HS-27A (cell line): ENCODE results near the gene BDH1.
"Not testable (repeated sequence)": the region's sequence is repeated elsewhere in the genome, so short reads cannot be mapped to it uniquely, and the experiment has no call there.

Source experiments
- DNase-seq: peaks from one replicate; pipeline ENCODE4 v3.0.0-alpha.2; 2012; ENCODE audit warnings: low read depth, missing footprints

The BDH1 gene

DNA sequence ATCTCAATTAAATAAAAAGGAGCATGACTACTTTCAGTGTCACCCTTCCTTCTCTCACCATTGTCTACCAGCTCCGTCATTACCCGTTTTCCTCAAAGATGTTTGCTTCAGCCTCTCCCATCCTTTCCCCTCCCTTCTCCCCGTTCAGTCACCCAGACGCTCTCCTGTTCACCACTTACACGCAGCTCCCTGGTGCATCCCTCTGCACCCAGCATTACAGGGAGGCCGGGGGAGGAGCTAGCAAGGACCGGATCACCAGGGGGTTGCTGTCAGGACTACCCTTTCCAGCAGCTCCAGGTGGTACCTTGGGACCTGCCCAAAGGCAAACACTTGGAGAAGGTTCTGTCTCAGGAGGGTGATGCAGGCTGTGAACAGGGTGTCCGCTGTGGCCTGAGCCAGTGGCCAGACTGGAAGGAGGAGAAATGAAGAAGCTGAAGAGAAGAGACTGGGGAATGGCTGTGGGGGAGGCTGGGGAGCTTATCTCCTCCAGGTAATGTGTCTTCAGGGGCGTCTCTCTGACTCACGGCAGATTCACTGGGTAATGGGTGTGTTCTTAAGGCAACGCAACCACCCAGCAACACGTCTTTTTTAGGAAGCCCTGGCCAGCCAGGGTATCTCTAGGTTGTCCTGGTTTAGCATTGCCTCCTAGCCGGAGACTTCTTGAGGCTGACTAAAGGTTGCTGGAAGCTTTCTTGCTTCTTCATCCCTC, 21.8 kb upstream of the BDH1 start:
- DNase-seq = no peak

DNA sequence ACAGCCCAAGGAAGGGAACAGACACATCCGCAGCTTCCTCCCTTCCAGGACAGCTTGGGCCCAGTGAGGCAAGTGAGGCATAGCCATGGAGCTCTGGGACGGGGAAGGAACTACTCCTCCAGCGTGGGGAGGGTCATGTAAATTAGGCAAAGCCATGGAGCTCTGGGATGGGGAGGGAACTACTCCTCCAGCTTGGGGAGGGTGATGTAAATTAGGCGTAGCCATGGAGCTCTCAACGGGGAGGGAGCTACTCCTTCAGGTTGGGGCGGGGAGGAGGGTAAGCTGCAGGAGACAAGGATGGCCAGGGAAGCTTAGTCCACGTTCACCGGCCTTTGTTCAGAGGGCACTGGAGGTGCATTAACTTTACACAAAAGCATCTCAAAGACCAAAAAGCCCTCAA, 21.1 kb upstream of the BDH1 start:
- DNase-seq = no peak

DNA sequence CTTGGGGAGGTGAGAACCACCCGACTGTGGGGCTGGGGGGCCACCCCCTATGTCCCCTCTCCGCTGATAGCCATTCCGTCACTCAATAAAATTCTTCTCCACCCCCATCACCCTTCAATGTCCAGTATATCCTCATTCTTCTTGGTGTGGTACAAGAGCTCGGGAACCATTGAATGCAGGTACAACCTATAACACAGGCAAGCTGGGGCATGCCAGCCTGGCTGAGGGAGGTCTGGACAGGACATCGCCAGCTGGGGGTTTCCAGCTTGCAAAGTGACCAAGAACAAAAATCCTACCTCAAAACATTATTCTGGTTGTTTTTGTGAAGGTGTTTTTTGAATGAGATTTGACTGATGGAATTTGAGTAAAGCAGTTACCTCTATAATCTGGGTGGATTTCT, 19.6 kb upstream of the BDH1 start:
- DNase-seq = no peak

DNA sequence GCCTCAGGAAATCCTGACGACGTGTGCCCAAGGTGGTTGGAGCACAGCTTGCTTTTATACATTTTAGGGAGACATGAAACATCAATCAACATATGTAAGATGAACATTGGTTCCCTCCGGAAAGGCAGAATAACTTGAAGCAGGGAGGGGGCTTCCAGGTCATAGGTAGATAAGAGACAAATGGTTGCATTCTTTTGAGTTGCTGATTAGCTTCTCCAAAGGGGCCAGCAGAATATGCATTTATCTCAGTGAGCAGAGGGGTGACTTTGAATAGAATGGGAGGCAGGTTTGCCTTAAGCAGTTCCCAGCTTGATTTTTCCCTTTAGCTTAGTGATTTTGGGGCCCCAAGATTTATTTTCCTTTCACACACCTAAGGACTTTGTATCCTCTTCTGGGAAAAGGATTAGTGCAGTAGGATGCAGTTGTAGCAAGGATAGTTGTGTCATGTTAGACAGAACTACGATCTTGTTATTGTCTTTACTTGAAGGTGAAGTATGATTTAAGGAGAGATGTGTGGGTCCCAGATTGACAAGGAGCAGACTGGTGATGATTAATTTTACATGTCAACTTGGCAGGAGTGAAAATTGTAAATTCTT, 18.7 kb upstream of the BDH1 start:
- DNase-seq = not testable (repeated sequence)

DNA sequence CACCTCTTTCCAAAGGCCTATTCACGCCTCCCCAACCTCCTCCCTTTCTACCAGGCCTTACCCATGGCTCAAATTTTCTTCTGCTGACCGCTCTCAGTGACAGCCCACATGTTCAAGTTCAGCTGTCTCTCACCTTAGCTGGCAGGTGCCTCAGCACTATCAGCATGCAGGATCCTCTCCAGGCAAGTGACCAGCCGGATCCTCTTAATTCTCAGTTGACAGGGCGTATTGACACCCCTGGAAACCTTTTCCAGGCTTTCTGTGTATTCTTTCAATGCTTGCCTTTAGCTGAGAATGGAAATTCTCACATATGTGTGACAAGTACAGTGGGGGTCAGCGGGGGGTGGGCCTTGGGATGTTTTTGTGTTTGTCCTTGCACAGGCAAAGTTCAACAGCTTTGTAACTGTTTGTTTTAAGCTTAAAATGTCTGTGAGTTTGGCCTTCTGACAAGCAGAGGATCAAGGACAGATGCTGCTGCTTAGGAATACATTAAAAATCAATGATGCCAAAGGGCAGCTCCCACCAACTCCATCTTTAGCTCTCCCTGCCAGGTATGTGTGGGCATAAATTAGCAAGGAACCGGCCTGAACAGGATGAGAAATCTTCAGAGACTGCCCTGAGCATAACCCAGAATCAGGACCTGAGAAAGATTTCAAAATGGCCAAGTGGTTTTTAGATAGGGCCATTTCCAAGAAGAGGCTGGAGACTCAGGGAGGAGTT, 17.4 kb upstream of the BDH1 start:
- no peak for DNase-seq

DNA sequence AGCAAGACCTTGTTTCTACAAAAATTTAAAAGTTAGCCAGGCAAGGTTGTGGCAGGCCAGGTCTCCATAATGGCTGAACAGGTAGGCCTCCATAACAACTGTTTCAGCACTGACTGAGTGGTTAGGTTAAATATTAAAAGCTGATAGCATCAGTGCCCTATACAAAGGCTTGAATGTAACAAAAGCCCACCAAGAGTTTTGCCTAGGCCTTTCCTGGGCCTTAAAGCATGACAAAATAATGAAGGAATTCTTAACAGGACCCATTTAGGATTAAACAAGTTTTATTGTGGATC, 16.1 kb upstream of the BDH1 start:
- DNase-seq = not testable (repeated sequence)

DNA sequence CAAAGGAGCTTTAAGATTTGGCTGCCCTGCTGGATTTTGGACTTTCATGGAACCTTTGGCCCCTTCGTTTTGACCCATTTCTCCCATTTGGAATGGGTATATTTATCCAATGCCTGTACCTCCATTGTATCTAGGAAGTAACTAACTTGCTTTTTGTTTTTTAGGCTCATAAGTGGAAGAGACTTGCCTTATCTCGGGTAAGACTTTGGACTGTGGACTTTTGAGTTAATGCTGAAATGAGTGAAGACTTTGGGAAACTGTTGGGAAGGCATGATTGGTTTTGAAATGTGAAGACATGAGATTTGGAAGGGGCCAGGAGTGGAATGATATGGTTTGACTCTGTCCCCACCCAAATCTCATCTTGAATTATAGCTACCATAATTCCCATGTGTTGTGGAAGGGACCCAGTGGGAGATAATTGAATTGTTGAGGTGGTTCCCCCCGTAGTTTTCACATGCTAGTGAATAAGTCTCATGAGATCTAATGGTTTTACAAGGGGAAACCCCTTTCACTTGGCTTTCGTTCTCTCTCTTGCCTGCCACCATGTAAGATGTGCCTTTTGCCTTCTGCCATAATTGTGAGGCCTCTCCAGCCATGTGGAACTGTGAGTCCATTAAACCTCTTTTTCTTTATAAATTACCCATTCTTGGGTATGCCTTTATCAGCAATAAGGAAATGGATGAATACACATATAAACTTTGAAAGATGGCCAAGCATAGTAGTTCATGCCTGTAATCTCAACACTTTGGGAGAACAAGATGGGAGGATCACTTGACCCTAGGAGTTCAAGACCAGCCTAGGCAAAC, 15.5 kb upstream of the BDH1 start:
- not testable (repeated sequence) for DNase-seq

DNA sequence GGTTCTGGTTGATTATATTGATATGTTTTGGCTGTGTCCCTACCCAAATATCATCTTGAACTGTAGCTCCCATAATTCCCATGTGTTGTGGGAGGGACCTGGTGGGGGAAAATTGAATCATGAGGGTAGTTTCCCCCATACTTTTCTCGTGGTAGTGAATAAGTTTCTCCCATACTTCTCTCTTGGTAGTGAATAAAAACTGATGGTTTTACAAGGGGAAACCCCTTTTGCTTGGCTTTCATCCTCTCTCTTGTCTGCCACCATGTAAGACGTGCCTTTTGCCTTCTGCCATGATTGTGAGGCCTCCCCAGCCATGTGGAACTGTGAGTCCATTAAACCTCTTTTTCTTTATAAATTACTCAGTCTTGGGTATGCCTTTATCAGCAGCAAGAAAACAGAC, 13.7 kb upstream of the BDH1 start:
- not testable (repeated sequence) for DNase-seq

DNA sequence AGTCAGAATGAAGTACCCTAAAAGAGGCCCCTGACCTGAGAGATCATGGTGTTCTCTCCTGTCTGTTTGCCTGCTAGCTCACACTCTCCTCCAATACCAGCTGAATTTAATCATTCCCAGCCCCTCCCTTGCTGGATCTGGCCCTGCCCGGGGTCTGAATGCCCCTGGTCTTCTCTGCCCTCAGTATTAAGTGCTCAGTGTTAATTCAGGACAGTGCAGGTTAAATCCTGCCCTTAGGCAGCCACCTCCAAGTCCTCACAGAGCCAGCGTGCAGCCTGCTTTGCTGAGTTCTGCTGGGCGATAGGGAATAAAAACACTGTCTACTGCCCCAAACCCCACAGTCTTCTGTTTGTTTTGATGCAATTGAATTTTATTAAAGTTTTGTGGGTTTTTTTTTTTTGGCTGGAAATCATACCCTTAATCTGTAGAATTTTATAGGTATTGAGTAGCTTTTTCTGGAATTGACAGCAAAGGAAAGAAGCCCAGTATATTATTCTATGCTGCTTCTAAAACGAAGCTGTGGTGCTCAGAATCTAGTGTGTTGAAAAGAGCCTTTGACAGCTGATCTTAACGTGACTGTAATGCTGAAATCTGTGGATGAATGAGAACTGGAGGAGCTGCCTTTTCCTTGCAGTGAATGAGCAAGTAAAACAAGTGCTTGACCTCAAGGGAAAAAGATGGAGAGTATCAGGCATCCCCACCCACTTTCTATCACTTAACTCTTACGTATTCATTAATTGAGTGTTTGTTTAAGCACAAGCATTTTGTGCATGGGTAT, 12.3 kb upstream of the BDH1 start:
- no peak for DNase-seq

DNA sequence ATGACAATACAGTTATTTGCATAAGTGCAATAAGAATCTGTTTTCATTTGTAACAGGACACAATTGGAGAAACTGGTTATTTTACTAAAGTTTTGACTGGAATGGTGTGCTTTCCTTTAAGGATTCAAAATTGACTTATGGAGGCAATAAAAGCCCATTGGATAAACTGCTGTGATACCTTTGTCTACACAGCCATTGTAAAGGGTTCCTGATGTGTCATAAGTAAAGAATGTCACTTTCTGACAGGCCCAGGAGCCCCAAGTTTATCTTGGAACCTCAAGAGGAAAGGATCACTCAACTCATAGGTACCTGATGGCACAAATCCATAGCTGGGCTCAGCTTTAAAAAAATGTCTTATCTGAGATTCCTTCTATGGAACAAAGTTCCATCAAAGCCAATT, 10.4 kb upstream of the BDH1 start:
- not testable (repeated sequence) for DNase-seq

DNA sequence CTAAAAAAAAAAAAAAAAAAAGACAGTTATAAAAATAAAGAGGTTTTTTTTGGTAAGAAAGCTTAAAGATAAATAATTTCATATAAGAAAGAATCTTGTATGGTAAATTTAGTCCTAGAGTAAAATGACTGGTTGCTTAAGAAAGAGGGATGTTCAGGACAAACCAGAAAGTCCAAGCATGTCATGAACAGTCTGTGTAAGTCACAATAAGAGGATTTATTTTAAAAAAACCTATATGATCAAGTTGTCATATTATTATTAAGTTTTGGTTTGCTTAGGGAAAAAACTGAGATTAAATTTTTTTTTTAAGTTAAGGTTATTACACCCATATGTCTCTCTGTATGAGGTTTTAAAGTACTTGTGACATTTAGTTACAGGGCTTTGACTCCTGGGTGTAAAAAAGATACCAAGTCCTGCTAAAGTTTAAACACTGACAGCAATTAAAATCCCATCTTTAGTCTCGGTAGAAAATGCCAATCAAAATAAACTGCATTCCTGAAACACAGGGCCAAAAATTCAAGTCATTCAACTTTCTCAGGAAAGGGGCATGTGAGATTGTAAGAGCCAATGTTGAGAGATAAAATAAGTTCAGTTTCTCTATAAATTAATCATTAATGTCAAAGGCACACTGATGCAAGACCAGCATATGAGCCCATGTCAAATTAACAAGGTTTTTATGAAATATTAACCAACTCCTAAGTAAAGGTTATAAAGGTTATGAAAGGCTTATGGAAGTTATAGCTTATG, 8.5 kb upstream of the BDH1 start:
- DNase-seq = no peak

DNA sequence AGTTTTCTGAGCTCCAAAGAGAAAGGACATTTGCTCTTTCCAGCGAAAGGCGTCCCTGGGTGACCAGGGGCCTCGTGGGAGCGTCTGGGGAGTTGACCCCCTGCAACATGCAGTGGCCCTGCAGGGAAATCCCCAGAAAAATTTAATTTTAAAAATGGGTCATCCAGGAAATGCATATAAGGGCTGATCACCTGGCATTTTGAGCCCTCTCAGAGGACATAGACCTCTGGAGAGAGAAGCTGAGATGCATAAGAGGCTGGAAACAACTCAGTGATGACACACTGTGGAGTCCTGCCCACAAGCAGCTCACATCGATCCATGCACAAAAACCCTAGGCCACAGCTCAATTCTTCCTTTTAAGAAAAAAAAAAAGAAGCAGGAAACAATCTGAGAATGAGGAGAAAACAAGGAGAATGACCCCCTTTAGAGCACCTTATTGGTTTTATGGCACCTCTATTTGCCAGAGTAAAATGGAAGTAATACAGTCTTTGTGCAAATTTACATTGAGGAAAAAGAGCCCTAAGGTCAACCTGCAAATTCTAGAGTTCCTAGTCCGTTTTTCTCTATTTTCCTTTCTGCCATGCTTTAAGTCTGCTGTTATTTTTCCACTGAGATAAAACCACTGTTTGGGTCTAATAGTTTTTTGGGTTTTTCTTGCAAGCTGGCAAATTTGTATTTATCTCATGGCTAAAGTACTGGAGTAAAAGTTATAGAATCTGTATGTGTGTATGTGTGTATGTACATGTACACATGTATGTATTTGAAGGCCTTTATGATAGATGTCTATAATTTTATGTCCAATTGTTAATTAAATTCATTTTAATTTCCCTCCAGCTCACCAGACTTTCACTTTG, 6.9 kb upstream of the BDH1 start:
- DNase-seq = no peak

DNA sequence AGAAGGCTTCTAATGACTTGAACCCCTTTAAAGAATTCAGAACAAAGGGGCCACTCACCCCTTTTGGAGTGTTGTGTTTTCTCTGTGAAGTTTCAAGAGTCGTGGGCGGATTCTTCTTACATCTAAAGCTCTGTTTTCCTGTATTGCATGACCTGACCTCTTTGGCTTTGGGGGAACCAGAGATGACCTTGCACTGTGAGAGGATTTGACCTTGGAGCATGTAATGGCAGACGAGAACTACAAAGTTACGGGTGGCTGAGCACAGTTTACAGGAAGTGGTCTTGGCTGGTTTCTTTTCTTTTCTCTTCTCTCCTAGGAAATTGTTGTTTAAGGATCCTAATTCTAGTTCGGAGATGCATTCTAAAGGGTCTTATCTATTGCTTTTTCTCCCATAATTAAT, 6.2 kb upstream of the BDH1 start:
- no peak for DNase-seq

DNA sequence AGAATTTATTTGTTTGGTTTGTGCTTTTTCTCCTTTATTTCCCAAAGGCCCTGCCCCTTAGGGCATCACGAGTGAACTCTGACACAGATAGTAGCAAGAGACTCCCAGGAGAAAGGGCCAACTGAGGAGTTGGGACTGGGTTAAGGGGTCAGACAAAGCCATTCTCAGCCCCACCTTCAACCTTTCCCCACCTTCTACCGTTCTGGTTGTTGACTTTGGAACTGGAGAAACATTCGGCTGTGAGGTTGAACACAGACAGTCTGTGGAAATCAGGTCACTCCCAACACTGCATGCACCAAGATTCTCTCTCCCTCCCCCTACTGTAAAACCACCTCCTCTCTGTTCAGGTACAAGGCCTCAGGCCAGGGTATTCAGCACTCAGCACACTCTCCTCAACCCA, 3.9 kb upstream of the BDH1 start:
- DNase-seq = no peak

DNA sequence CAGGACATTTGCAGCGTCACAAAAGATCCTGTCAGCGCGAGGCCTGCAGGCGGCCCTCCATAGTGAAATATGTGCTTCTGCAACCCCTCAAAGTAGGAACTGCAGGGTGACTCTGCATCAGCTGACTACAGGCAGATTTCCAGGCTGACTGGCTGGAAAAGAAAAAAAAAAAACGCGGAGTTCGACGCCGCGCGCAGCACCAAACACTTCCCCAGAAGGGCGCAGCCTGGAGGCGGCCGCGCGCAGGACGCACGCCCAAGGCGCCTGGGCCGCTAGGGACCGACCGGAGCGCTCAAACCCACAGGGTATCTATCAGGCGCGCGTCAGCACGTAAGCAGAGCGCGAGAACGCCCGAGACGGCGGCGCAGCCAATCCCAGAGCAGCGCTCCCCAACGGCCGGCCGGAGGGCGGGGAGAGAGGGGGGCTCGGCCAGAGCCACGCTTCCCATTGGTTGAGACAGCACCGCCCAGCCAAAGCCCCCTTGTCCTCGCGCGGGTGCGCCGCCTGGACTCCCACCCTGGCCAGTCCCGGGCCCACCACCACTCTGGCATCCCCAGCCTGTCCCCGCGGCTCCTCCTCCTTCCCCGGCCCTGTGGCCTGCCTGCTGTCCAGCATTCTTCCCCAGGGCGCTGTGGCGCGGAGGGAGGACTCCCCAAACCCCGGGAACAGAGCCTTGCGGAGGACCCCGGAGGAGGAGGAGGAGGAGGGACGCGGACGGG, 1.0 kb downstream of the BDH1 start:
- DNase-seq = peak; percentile 82

DNA sequence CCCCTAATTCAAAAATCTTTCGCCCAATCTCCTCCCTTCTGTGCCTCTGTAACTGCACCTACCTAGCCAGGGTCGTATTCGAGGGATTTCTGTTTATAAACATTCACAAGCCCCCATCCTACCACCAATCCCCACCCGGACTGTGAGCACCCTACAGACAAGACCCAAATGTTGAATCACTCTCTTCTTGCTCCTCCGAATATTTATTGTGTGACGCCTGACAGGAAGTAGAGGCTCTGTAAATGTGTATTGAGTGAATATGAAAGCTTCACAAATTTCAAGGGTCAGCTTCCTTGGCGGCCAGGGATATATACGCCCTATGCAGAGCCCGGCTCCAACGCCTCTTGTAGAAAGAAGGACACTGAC, 1.6 kb downstream of the BDH1 start:
- DNase-seq = no peak

DNA sequence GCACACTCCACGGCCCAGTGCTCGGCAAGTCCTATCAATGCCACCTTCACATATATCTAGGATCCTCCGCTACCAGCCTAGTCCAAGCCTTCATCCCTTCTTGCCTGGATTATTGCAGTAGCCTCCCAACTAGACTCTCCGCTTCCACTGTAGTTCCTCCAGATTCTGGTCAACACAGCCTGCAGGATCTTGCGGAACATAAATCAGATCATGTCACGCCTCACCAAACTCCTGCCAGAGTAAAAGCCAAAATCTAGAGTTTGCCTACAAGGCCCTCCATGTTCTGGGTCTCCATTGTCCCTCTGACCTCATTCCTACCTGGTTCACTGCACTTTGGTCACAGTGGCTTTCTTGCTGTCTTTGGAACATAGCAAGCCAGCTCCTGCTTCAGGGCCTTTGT, 3.6 kb downstream of the BDH1 start:
- no peak for DNase-seq

DNA sequence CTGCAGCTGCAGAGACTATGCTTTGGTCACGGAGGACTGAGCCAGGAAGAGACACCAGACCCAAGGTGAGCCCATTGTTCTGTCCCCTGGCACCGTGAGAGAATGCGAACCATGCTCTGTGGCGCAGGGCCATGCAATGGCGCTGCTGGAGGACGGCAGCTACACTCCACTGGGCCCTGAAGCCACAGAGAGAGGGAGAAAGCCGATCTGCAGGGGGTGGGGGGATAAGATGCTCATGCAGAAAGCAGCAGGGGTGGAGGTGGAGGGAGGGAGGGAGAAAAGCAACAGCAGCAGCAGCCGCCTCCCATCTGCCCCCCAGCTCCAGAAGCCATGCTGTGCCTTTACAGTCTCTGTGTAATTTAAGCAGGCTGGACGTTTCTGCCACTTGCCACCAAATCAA, 5.3 kb downstream of the BDH1 start:
- no peak for DNase-seq

DNA sequence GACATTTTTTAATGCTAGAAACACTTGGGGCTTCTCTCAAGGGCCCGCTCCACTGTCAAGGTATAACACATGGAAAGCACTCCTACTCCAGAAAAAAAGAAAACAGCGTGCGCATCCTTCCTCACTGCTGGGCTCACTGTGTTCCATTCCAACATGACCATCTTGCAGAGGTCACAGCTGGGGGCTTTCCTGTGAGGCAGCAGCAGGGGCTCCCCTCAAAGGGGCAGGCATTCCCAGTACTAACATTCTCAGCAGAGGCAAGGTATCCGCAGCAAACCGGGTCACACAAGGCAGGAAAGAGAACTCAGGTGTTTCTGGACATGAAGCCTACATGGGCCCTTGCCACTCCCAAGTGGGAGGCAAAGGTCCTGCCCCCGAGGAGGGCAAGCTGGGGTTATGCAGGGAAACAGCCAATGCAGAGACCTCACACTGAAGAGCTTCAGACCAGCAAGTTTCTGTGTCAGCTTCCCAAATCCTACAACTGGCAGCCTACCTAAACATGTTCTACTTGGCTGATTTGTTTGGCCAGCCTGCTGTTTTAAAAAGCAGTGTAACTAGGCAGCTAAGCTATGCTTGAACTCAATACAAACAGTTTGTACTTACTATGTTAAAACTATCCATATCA, 6.4 kb downstream of the BDH1 start:
- DNase-seq = no peak
